HepG2 (cell line): ENCODE data around the gene KCTD21. TPM values are rescaled to one million over a fixed set of nuclear protein-coding genes. Genes with fewer than 3 reads are reported as not detected.

ENCODE experiments used
- ARID3A ChIP-seq: IDR thresholded peaks from 2 replicates; pipeline ENCODE4 v1.6.1; 2012; ENCODE audit warnings: low read depth, low read length, improper control_type of control experiment
- ATF1 ChIP-seq: IDR thresholded peaks from 2 replicates; pipeline ENCODE4 v1.6.1; 2016; ENCODE audit warnings: mild to moderate bottlenecking, control low read depth
- ATF7-NPFF ChIP-seq: sonication (generic); formaldehyde crosslinking; IDR thresholded peaks from 2 replicates; pipeline ENCODE4 v1.8.1; 2023; ENCODE audit warnings: mild to moderate bottlenecking, low read depth, missing genetic modification reagents, moderate library complexity
- BHLHE40 ChIP-seq: IDR thresholded peaks from 2 replicates; pipeline ENCODE4 v1.6.1; 2011; ENCODE audit warnings: low read length, improper control_type of control experiment
- CBX1 ChIP-seq: IDR thresholded peaks from one replicate; pipeline ENCODE4 v1.6.1; 2016; ENCODE audit warnings: antibody characterized with exemption, low read depth
- JUN ChIP-seq: sonication (generic); formaldehyde crosslinking; IDR thresholded peaks from 2 replicates; pipeline ENCODE4 v1.4.0; 2020; ENCODE audit warnings: mild to moderate bottlenecking, missing genetic modification reagents
- MAF1 ChIP-seq: sonication (generic); formaldehyde crosslinking; IDR thresholded peaks from 2 replicates; pipeline ENCODE4 v1.5.0; 2020; ENCODE audit warnings: missing genetic modification reagents, borderline replicate concordance
- MYPOP ChIP-seq: sonication (generic); formaldehyde crosslinking; IDR thresholded peaks from 2 replicates; pipeline ENCODE4 v1.8.1; 2023; ENCODE audit warnings: mild to moderate bottlenecking, moderate library complexity, missing genetic modification reagents
- NFKB2 ChIP-seq: sonication (generic); formaldehyde crosslinking; IDR thresholded peaks from 2 replicates; pipeline ENCODE4 v1.4.0; 2020; ENCODE audit warnings: missing genetic modification reagents, borderline replicate concordance
- SRY ChIP-seq: sonication (generic); formaldehyde crosslinking; IDR thresholded peaks from 2 replicates; pipeline ENCODE4 v1.8.0; 2022; ENCODE audit warnings: mild to moderate bottlenecking, missing genetic modification reagents
- YEATS2 ChIP-seq: sonication (generic); formaldehyde crosslinking; IDR thresholded peaks from 2 replicates; pipeline ENCODE4 v1.4.0; 2020; ENCODE audit warnings: missing genetic modification reagents, borderline replicate concordance
- ZNF138 ChIP-seq: sonication (generic); formaldehyde crosslinking; IDR thresholded peaks from 2 replicates; pipeline ENCODE4 v1.5.0; 2020; ENCODE audit warnings: mild to moderate bottlenecking, low read depth, missing genetic modification reagents
- ZNF724P ChIP-seq: sonication (generic); formaldehyde crosslinking; IDR thresholded peaks from 2 replicates; pipeline ENCODE4 v1.8.0; 2022; ENCODE audit warnings: missing genetic modification reagents, borderline replicate concordance
- ZNF766 ChIP-seq: sonication (generic); formaldehyde crosslinking; IDR thresholded peaks from 2 replicates; pipeline ENCODE4 v1.5.0; 2020; ENCODE audit warnings: missing genetic modification reagents, borderline replicate concordance
- ZZZ3 ChIP-seq: sonication (generic); formaldehyde crosslinking; IDR thresholded peaks from 2 replicates; pipeline ENCODE4 v1.4.0; 2020; ENCODE audit warnings: missing genetic modification reagents, mild to moderate bottlenecking, borderline replicate concordance
- polyA plus RNA-seq, 8 experiments: library from polyadenylated mRNA; depleted of rRNA in 3 of 8; stranded (reverse) in 7 of 8; unstranded in 1 of 8; fragments of >200 nt; fragmentation: Illumina TruSeq in 4 of 8; extraction: Trizol in 4 of 8; gene quantifications; 2 replicates each; pipeline versions ENCODE4 v1.2.1 to v1.2.3, GENCODE V29; 2011 to 2016; ENCODE audit warnings: low read depth in 4 of 8, missing spikeins in 1 of 8, mixed read lengths in 1 of 8; ENCODE audit not compliant: insufficient read depth in 1 of 8
- total RNA-seq, 5 experiments: library from RNA; depleted of rRNA; stranded (reverse); fragments of >200 nt; fragmentation: Illumina TruSeq; extraction: Trizol; gene quantifications; 2 replicates each; pipeline ENCODE4 v1.2.3, GENCODE V29; 2016; ENCODE audit warnings: low read depth in 1 of 5
- TF ChIP-seq, protein P1 (sequence below): sonication (generic); formaldehyde crosslinking; IDR thresholded peaks from 2 replicates; pipeline ENCODE4 v1.5.1; 2020; ENCODE audit warnings: mild to moderate bottlenecking, missing genetic modification reagents, moderate library complexity
- TF ChIP-seq, protein P2 (sequence below): sonication (generic); formaldehyde crosslinking; IDR thresholded peaks from 2 replicates; pipeline ENCODE4 v1.4.0; 2020; ENCODE audit warnings: missing genetic modification reagents

The KCTD21 gene
- total and polyA plus RNA-seq, 2 of the 13 experiments (the other 11 are each of a cell fraction or from before 2014, with no cell fraction given), result 3.1 to 13.5 TPM

- no peak for TF ChIP-seq ARID3A
- TF ChIP-seq YEATS2 (CRISPR knock-in tag), result peak; percentile 84; the same call in 1 of the 2 replicates
- TF ChIP-seq ZNF766, result peak; percentile 94
- 0 out of 2 replicates have a peak, but pooled peaks have one; percentile 68 for TF ChIP-seq MAF1 (CRISPR knock-in tag)
- TF ChIP-seq, protein P1, sequence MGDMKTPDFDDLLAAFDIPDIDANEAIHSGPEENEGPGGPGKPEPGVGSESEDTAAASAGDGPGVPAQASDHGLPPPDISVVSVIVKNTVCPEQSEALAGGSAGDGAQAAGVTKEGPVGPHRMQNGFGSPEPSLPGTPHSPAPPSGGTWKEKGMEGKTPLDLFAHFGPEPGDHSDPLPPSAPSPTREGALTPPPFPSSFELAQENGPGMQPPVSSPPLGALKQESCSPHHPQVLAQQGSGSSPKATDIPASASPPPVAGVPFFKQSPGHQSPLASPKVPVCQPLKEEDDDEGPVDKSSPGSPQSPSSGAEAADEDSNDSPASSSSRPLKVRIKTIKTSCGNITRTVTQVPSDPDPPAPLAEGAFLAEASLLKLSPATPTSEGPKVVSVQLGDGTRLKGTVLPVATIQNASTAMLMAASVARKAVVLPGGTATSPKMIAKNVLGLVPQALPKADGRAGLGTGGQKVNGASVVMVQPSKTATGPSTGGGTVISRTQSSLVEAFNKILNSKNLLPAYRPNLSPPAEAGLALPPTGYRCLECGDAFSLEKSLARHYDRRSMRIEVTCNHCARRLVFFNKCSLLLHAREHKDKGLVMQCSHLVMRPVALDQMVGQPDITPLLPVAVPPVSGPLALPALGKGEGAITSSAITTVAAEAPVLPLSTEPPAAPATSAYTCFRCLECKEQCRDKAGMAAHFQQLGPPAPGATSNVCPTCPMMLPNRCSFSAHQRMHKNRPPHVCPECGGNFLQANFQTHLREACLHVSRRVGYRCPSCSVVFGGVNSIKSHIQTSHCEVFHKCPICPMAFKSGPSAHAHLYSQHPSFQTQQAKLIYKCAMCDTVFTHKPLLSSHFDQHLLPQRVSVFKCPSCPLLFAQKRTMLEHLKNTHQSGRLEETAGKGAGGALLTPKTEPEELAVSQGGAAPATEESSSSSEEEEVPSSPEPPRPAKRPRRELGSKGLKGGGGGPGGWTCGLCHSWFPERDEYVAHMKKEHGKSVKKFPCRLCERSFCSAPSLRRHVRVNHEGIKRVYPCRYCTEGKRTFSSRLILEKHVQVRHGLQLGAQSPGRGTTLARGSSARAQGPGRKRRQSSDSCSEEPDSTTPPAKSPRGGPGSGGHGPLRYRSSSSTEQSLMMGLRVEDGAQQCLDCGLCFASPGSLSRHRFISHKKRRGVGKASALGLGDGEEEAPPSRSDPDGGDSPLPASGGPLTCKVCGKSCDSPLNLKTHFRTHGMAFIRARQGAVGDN (CRISPR knock-in tag), result peak; percentile 99
- TF ChIP-seq BHLHE40, result peak; percentile 34; the same call in 1 of the 2 replicates
- TF ChIP-seq ATF7-NPFF (CRISPR knock-in tag), result peak; percentile 86
- TF ChIP-seq MYPOP, result peak; percentile 76; the same call in 1 of the 2 replicates
- no peak; the same call in 1 of the 2 replicates for TF ChIP-seq ZNF138 (CRISPR knock-in tag)
- no peak for TF ChIP-seq JUN (CRISPR knock-in tag)
- TF ChIP-seq CBX1, result no peak
- TF ChIP-seq NFKB2 (CRISPR knock-in tag), result peak; percentile 78; the same call in 1 of the 2 replicates
- TF ChIP-seq SRY, result peak; percentile 49; the same call in 1 of the 2 replicates
- peak; percentile 69; the same call in 1 of the 2 replicates for TF ChIP-seq ATF1 (CRISPR knock-in tag)
- TF ChIP-seq ZNF724P (CRISPR knock-in tag), result peak; percentile 96
- TF ChIP-seq ZZZ3, result no peak
- TF ChIP-seq, protein P2, sequence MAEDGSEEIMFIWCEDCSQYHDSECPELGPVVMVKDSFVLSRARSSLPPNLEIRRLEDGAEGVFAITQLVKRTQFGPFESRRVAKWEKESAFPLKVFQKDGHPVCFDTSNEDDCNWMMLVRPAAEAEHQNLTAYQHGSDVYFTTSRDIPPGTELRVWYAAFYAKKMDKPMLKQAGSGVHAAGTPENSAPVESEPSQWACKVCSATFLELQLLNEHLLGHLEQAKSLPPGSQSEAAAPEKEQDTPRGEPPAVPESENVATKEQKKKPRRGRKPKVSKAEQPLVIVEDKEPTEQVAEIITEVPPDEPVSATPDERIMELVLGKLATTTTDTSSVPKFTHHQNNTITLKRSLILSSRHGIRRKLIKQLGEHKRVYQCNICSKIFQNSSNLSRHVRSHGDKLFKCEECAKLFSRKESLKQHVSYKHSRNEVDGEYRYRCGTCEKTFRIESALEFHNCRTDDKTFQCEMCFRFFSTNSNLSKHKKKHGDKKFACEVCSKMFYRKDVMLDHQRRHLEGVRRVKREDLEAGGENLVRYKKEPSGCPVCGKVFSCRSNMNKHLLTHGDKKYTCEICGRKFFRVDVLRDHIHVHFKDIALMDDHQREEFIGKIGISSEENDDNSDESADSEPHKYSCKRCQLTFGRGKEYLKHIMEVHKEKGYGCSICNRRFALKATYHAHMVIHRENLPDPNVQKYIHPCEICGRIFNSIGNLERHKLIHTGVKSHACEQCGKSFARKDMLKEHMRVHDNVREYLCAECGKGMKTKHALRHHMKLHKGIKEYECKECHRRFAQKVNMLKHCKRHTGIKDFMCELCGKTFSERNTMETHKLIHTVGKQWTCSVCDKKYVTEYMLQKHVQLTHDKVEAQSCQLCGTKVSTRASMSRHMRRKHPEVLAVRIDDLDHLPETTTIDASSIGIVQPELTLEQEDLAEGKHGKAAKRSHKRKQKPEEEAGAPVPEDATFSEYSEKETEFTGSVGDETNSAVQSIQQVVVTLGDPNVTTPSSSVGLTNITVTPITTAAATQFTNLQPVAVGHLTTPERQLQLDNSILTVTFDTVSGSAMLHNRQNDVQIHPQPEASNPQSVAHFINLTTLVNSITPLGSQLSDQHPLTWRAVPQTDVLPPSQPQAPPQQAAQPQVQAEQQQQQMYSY (CRISPR knock-in tag), result peak; percentile 82
Measured at GRCh38 chr11:78139422-78140391, 48.7 kb downstream of the KCTD21 start, which contains the start of gene ALG8 (continued).
